GM18508 (cell line): ENCODE data around the gene GPC2.
"Not testable (repeated sequence)": the region's sequence is repeated elsewhere in the genome, so short reads cannot be mapped to it uniquely, and the experiment has no call there.

Source experiments
- ATAC-seq: cut with Tn5 transposase; IDR thresholded peaks from one replicate; pipeline ENCODE4 v1.9.1; 2021; ENCODE audit warnings: moderate number of reproducible peaks; ENCODE audit not compliant: insufficient read depth, unreplicated experiment

GPC2 gene

DNA sequence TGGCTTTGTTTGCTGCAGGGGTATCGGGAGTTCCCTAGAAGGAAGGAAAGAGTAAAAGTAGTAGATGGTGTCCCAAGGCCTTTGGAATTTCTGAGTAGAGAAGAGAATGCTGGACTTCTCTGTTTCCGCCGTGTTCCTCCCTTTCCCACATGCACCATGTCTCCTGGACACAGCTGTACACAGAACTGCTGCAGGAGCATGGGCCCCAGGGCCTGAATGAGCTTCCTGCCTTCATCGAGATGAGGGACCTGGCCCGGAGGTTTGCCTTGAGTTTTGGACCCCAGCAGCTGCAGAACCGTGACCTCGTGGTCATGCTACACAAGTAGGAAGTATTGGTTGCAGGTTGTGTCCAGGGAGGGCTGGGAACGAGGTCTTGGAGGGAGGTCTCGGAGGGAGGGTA lies 27.3 kb upstream of the GPC2 start:
- no peak for ATAC-seq

DNA sequence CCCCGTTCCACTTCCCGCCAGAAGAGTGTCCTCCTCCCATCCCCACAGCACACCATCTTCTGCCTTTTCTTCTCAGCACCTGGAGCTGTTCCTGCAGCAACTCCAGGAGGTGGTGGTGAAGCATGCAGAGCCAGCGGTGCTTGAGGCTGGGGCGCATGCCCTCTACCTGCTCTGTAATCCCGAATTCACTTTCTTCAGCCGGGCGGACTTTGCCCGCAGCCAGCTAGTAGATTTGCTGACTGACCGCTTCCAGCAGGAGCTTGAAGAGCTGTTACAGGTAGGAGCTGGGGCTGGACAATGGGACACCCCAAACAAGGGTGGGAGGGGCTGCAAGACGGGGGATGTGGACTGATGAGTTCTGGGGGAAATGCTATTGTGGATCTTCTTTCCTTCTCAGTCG lies 23.5 kb upstream of the GPC2 start:
- ATAC-seq, result no peak

DNA sequence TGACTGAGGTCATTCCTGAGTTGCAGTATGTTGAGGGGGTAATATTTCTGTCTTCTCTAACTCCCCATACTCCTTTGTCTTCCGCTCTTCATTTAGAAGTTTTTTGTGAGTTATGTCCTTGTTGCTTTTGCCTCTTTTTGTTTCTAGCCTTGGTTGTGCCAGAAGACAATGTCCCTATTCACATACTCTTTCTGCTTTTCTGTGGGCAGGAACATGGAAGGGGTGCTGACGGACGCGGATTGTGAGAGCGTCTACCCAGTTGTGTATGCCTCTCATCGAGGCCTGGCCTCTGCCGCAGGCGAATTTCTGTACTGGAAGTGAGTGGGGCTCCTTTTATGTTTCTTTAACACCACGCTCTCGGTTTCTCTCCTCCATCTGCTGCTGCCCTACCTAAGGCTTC lies 21.1 kb upstream of the GPC2 start:
- ATAC-seq, result no peak

DNA sequence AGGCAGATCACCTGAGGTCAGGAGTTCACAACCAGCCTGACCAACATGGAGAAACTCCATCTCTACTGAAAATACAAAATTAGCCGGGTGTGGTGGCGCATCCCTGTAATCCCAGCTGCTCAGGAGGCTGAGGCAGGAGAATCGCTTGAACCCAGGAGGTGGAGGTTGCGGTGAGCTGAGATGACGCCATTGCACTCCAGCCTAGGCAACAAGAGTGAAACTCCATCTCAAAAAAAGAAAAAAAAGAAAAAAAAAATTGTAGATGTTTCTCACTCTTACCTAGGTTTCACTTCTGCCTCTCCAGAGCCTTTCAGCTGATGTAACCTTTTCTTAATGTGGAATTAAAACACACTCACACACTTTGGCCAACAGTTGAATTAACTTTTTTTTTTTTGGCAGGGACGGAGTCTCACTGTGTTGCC lies 18.7 kb upstream of the GPC2 start:
- ATAC-seq, result not testable (repeated sequence)

DNA sequence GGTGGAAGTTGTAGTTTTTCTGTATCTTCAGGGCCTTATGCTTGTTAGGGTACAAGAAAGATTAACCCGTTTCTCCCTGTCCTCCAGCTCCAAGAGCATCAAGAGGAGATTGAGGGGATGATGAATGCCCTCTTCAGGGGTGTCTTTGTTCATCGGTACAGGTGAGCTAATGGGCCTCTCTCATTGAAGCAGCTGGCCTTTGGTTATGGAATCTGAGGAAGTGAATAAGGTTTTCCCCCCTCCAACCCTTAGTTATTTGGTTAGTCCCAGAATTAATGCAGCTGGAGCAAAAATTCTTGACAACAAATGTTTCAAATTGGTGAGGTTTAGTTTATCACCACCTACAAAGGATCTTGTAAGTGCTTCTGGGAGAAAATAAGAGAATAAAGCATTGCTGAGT lies 18.0 kb upstream of the GPC2 start:
- ATAC-seq, result no peak

- no peak for ATAC-seq
These were observed 15.8 kb upstream of the GPC2 start for GRCh38 chr7:100192969-100193368.

GRCh38 chr7:100192281-100192862 lies 15.2 kb upstream of the GPC2 start:
- ATAC-seq, result not testable (repeated sequence)

DNA sequence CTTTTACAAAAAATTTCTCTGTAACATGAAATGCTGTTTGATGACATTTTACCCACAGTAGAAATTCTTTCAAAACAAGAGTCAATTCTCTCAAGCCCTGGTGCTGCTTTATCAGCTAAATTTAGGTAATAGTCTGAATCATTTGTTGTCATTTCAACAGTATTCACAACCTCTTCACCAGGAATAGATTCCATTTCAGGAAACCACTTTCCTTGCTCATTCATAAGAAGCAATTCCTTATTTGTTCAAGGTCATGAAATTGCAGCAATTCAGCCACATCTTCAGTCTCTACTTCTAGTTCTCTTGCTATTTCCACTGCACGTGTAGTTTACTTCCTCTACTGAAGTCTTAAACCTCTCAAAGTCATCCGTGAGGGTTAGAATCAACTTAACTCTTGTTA lies 14.6 kb upstream of the GPC2 start:
- no peak for ATAC-seq

DNA sequence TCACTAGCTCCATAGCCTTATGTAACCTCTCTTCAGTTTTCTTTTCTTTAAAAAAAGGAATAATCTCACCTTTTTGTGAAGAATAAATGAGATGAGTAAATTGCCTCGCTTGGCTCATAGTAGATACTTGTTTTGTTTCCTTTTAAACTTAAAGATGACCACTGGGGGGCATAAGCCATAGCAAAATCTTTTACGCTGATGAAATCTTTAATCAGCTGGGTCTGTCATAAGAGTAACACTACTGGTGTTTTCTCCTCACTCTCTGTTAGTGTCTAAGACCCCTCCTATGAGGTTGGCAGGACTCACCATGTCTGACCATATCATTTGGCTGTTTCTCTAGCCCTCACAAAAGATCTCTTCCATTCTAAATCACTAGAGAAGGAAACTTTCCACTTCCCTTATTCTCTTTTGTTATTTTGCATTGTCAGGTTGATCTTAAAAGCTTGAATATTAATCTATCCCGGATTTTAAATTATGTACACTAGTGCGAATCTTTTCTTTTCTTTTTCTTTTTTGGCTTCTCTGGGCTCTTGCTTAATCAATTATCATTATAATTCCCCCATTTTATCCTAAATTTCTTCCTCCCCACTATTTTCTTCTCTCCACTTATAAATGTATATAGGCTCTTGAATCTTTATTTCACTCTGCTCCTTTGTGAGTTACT lies 13.0 kb upstream of the GPC2 start:
- no peak for ATAC-seq

DNA sequence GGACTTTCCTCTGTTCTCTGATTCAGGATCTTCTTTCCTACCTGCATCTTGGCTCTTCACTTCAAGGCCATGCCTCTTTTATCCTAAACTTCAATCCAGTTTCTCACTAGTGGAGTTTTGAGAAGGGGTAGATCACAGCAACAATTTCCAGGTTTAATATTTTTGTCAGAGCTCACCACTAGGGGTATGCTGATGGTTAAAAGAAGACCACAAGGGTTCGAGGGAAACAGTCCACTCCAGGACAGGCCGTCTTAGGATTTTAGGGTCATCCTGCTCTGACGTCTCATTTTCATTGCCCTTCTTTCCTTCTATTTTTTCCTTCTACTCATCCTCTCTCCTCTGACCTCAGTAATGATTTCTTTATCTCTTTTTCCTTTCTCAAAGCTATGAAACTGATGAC lies 11.9 kb upstream of the GPC2 start:
- no peak for ATAC-seq

DNA sequence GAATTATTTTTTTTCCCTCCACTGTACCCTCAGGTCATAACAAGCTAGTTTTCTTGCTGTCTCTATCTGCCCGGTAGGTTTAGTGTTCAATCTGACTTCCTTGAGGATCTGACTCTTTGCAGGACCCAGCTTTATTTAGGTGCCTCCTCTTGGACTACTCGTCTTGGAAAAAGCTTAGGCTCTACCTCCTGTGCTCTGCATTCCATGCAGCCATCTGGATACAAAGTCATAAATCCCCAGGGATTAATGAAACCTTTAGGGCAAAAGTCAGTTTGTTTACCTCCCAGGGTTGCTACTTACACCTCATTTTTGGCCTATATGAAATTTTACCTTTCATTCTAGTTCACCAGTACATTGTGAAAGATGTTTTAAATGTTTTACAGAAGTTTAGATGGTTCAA lies 8.5 kb upstream of the GPC2 start:
- no peak for ATAC-seq

GRCh38 chr7:100183090-100183489 lies 5.9 kb upstream of the GPC2 start:
- ATAC-seq, result not testable (repeated sequence)

- ATAC-seq, result not testable (repeated sequence)
These were observed 5.4 kb upstream of the GPC2 start for GRCh38 chr7:100182616-100183015.

DNA sequence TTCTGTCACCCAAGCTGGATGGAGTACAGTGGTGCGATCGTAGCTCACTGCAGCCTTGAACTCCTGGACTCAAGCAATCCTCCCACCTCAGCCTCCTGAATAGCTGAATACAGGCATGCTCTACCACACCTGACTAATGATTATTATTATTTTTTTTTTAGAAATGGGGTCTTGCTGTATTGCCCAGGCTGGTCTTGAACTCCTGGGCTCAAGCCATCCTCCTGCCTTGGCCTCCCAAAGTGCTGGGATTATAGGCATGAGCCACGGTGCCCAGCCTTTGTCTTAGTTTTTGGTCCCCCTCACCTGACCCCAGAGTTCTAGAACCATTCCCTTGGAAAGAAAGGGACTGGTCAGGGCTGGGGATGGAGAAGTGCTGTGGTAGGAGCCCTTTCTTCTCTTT lies 2.9 kb upstream of the GPC2 start:
- not testable (repeated sequence) for ATAC-seq

- no peak for ATAC-seq
These were observed 811 bp downstream of the GPC2 start for GRCh38 chr7:100176096-100177044.

DNA sequence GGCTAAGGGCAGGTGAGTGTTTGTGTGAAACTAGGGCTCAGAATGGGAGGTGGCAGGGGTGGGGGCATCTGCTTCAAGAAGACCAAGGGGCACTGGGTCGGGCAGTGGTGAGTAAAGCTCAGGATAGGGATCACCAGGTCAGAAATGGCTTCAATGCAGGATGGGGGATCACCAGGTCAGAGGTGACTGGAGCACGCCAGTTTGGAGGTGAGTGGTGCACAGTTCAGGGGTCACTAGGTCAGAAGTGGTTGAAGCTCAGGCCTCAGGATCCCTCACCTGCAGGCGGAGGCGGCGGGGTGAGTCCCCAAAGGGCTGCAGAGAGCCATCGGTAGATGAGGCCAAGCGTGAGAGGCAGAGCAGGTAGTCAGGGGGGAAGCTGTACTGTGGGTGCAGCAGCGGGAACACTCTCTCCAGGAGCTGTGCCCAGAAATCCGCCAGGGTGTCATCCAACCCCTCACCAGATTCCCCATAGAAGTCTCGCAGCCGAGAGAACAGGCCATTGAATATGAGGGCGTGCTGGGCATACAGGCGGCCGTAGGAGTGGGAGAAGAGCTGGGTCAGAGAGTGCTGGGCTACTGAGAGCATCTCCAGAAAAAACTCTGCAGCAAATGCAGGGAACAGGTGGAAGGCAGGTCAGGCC lies 1.8 kb downstream of the GPC2 start:
- ATAC-seq, result no peak

DNA sequence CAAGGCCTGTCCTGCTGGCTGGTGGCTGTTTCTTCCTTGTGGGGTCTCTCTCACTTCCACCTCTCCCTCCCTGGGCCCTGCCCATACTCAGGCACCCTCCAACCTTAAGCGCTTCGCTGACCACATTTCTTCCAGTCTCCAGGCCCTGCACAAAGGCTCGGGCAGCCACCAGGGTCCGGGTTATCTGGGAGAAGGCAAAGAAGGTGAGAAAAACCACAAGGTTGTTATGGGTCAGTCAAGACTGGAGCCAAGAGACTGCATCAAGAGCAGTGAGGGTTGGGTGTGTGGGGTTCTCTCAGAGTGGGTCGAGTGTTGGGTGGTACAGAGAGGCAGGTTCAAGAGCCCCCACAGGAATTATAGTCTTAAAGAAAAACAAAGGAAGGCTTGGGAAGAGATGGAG lies 2.6 kb downstream of the GPC2 start:
- ATAC-seq, result no peak

DNA sequence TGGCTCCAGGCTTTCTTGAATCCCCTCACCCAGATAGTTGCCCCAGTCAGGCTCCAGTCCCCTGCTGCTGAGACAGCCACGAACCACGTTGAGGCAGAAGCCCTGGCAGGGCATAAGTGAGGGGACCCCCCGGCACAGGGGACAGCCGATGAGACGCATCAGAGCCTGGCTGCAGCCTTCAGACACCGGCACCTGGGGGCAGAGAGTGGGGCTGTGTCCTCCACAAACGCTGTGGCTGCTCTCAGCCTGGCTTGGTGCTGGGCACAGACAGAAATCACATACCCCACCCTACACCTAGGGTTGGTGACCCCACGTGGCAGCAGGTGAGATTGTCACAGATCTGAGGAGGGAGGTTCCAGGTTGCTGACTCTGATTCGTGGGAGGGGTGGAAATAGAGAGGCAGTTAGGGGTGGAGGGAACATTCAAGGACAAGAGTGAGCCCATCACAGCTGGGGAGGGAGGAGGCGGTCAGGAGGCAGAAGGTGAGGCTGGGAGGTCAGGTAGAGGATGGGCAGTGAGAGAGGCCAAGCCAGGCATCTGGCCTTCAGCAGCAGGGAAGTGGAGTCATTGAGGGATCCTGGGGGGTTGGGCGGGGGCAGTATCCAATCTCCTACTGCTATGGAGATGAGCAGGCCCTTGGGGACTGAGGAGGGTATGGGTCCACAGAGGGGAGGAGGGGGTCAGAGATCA lies 3.2 kb downstream of the GPC2 start:
- no peak for ATAC-seq

DNA sequence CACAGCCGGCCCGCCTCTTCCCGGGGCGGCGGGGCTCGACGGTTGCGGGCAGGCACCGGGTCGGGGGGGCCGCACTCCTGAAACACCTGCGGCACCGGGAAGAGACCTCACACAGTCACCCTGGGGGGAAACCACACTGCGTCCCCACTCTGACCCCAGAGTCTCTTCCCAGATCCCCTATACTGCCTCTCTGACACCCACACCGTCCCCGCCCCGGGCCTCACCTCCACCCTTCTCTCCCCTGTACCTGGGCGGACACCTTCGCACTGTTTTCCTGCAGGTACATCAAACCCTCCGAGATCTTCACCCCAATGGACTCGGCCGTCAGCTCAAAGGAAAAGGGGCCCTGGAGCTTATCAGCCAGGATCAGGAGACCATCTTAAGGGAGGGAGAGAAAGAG lies 5.3 kb downstream of the GPC2 start:
- no peak for ATAC-seq

DNA sequence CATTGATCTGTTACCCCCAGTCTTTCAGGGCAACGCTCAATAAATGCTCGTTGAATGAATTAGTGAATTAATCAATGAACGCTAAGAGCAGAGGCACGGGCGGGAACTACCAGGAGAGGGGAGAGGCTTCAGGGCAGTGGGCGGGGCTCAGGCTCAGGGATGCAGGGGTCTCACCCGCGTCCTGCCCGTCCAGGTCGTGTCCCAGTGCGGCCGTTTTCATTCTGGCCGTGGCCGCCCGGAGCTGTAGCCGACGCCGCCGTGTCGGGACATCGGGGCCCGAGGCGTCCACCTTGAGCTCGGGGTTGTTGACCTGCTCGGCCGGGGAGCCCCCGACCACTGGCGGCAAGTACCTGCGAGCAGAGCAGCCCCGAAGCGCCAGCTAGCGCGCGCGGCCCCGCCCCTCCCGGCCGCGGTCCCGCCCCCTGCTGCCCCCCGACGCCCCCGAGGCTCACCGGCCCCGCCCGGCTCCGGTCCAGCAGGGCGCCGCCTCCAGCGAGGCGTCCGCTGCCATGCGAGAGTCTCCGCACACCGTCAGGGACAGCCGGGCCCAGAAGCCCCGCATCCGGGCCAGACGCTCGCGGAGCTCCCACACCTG lies 6.0 kb downstream of the GPC2 start:
- no peak for ATAC-seq
